ENCODE results near the gene ERBB4.
A peak's percentile ranks its signal among the peaks of the same experiment; 100 is the strongest.

ERBB4 gene

DNA sequence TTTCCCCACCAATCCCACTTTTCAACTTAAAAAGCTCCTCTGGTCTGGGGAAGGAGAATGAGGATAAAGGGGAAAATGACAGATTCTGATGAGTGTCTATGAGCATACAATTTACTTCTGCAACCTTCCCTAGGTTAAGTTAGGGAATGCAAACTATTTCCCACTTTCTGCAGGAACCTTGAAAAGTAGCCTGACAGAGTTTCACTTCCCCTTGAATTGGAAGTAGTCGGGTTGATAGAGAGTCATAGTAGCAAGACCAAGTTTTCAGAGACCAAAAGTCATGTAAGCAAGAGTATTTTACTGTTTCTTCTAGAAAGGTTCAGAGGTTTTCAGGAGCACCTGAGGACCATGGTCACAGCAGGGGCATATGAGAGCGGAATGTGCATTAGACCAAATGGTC, 1167.1 kb downstream of the ERBB4 start:
- DNase-seq: no peak

DNA sequence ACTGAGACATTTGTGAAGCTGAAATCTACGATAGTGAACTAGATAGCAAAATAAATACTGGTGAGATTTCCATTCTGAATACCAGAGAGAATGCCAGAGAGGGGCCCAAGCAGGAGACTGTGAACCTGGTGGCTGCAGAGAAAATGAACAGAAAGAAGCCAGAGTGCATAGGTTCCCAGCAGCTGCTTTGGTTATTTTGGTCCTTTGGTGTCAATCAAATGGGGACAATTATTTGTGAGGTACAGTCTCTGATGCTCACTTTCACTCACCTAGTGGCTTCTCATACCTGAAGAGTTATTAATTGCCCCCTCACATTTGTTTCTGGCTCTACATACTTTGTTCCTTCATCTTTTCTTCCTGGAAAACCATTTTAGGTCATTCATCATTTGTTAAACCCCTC, 1170.1 kb downstream of the ERBB4 start:
- DNase-seq: no peak

DNA sequence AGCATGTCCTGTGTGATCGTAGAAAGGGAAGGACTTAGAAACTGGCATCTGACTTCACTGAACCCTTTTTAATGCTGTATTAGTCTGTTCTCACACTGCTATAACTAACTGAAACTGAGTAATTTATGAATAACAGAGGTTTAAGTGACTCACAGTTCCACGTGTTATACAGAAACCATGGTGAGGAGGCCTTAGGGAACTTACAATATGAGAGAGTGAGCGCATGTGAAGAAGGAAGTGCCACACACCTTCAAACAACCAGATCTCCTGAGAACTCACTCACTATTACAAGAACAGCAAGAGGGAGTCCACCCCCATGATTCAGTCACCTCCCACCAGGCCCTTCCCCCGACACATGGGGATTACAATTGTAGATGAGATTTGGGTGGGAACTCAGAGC, 1170.9 kb downstream of the ERBB4 start:
- DNase-seq: no peak

DNA sequence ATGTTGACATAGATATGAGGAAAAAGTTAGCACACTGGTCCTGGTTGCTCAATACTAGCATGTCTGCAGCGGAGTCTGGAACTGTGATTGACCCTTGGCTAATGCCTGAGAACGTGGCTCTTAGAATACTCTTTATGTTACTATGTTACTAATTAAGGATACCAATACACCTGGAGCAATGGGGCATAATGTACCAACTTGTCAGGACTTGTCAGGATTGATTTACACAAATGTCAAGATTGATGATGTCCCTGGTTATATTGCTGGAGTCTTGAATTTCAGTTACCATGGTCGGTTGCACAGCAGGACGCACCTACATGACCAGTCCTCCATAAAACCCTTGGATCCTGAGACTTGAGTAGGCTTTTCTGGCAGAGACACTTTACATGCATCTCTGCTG, 1171.3 kb downstream of the ERBB4 start:
- peak; percentile 55 for DNase-seq

DNA sequence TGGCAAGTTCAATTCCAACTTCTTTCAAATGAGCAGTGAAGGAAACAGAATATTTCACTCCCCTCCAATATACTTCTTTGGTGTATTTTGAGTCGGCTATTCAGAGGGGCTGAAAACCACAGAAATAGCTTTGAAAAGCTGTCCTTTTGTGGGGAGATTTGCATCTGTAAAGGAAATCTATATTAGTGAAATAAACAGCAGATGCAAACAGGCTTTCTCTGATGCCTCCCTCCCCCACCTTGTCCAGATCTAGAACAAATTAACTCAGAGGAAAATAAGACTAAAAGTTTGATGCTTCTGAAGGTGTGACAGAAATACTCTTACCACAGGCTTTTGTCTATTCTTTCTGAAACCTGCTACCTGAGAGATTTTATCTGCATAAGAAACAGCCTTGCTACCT, 1173.7 kb downstream of the ERBB4 start:
- DNase-seq: no peak

DNA sequence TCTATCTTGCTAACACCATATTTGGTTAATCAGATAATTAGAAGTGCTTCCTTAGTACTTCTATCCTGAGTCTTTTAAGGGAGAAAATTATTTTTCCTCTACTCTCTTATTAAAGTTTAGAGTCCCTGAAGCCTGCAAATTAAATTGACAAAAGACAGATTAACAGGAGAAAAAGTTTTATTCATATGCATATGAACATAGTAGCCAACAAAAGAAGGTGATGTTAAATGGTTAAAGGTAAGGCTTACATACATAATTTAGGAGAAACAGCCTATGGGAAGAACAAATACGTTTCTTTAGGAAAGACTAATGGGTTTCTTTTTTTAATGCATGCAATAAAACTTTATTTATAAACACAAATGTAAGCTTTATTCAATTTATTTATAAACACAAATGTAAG, 1177.2 kb downstream of the ERBB4 start:
- no peak for DNase-seq

DNA sequence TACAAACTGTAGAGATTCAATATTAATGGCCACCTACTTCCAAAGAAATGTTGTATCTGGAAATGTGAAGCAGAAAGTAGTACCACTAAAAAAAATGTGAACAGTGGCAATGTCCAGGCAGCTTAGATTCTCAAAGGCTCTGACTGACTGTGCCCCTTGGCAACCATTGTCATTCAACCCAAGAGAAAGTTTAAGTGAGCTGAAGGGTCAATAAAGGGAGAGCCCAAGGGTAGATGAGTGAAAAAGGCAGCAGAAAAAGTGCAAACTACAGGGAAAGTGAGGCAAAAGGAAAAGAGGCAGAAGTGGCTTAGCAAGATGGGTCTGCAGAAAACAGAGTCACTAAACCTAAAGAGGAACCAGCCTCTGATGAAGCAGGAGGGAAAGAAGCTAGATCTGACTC, 1179.3 kb downstream of the ERBB4 start:
- no peak for DNase-seq

DNA sequence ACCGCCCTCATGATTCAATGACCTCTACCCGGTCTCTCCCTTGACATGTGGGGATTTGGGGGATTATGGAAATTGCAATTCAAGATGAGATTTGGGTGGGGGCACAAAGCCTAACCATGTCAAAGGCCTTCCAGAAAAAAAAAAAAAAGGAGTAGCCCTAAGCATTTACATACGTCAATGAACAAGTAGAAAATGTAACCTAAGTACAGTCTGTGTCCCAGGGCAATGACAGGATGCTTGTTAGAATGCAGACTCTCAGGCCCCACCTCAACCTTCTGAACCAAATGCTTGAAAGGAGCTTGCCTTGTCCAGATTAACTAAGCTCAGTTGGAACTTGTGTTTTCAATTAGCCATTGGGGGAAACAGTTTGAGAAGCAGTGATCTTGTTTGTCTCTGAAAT, 1180.1 kb downstream of the ERBB4 start:
- no peak for DNase-seq

DNA sequence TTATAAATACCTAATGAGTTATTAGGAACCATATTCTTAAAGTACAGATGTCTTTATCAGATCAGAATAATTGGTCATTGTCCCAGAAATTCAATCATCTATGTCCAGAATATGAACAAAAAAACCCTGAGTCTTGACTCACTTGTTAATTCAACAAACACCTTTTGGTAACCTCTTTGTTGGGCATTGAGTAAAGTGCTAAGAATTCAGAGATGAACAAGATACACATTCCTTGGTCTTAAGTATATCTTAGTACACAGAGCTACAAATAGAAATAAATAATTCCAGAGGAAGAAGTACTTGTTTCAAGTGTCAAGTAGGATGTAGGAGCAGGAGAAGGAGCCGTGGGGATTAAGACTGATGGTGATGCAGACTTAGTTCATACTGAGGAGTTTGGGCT, 1184.1 kb downstream of the ERBB4 start:
- no peak for DNase-seq

DNA sequence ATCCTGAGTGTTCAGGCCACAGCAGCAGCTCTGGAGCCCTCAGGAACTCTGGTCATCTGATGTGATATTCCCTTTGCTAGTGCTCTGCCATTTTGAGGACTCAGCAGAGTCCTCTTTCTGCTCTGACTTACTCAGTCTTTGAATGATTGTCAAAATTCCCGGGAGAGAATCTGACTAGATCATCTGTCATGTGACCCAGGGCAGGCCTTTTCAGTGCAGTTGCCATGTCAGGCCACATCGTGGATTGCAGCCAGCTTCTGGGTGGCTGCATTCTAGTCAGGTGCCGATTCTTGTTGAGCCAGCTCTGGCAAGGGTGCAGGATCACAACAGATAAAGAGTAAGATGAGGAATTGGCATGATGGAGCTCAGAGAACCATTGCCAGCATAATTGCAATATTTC, 1186.6 kb downstream of the ERBB4 start:
- no peak for DNase-seq

DNA sequence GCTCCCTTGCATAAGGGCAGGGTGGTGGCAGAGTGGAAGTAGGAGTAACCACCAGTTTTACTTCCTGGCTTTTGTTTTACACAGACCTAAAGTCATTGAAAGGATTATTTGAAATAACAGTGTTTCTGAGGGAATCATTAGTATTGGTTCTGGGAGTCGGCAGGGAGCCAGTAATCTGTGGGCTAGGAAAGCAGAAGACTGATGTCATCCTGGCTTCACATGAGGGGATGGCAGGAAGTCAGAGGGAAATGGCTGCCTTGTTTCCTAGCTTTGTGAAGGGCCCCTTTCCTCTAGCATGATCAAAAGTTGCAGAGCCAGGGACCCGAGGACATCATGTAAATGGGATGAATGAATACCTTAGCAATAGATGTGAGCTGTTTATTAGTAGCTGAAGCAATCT, 1189.6 kb downstream of the ERBB4 start:
- no peak for DNase-seq

DNA sequence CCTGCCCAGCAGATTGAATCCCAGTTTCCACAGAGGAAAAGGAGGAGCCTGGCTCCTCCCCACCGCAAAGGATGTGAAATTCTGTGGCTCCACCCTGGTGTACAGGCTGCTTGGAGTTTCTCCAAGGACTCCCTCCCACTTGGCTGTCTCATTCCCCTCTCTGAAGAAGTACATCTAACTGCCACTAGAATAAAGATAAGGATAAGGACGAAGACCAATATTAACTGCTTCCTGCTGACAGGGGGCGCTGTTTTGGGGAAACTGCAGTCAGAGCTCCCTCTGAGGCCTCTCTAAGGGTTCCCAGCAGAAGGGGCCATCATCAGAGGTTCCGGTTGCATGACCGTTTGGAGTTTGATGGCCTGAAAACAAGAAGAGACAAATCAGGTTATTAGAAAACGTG, 1191.3 kb downstream of the ERBB4 start:
- no peak for DNase-seq

DNA sequence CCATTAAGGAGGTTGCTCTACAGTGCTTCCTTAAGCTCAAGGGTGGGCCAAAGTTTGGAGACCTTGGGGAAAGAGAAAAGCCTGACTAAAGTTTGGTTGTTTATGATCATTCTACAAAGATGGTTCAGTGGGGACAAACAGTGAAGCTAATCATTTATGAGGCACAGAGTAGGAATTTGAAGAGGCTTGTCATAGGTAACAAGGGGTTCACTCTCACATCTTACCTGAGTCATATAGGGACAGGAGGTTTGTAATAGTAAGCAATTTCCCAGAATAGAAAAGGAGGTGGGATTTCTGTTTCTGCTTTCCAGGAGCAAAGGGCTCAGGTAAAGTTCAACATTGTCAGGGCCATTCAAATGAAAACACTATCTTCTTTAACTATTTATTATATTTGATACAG, 1194.3 kb downstream of the ERBB4 start:
- no peak for DNase-seq

DNA sequence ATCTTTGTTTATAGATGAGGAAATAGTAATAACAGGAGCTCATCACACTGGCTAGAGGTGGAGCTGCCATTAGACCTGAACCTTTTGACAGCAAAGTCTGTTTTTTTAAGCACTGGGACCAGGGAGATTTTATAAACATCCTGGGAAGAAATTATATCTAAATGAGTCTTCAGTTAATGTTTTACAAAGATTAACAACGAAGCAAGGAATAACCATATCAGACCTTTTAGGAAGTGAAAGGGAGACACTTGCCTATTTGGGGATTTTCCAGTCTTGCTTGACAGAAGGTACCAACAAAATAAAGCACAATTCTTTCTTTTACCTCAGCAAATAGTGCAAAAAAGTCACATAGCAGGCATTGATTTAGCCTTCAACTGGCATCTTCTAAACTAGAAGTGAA, 1205.2 kb downstream of the ERBB4 start:
- DNase-seq: no peak

DNA sequence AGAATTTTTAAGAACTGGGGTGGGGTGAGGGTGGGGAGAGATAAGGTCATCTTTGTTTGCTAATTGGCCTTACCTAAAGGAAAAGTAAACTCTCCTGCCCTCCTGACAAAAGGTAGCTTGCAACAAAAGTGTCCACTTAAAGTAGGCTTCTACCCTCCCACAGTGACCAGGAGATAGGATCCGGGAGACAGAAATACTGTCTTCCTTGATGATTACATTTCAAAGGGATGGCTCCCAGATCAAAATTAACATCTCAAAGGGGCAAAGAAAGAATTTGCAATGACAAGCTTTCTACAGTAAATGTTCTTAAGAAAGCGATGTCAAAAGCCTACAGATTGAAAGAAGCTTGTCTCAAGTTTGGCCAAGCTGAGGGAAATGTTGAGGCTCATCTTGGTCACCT, 1206.9 kb downstream of the ERBB4 start:
- peak; percentile 16 for DNase-seq

DNA sequence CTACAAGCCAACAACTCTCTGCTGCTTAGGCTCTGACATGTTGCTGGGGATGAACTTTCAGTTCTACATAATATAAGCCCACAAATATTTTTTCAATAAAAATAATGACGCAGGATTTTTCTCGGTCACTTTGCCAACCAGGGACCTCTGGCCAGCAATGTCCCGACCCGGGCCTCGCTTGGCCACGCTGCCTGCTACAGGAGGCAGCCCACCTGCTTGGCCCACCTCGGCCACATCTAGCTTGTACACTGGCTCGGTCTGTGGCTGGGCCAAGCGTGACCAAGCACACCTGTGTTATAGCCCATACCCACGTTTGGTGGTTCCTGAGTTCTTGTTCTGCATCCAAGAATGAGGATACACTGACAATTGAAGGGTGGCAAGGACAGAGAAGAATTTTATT, 1208.7 kb downstream of the ERBB4 start:
- no peak for DNase-seq

DNA sequence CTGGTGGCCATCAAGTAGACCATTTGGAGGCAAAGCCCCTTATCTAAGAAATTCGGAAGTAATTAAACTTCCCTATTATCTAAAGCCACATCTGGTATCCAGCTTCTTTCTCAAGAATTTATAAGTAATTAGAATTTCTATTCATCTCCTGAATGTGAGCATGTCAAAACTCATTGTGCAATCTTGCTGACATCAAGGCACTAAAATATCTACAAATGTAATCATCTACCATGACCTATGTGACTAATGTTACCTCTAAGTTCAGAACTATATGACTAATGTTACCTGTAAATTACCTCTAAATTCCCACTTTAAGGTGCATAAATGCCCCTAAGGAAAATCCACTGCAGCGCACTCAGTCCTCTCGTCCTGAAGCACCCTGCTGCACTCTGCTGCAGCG, 1209.2 kb downstream of the ERBB4 start:
- no peak for DNase-seq

DNA sequence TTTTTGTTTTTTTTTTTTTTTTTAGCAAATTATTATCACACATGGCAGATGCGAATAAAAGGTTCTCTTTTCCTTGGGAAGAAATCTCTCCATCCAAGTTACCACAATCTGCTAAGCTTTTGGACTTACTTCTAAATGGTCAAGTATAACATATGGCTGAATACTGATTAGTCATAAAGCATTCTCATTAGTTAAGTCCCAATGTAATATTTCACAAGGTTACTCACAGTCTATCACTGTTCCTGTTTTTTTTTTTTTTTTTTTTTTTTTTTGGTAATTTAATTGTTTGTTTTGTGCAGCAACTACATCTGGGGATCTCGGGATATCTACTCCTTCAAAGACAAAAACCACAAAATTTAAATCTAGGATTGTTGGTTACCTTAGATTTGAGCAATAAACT, 1210.5 kb downstream of the ERBB4 start:
- DNase-seq: no peak

All from NCI-H146 (cell line).